Stimulated activated CD8-positive, alpha-beta memory T cell treated with anti-CD3 and anti-CD28 coated beads, Interleukin-7, amount 100 ng/mL, for 4 hours (primary cell): ENCODE results near the gene MAP1LC3B.

Experiments used
- DNase-seq, 2 donors: peaks; one replicate each; pipeline ENCODE4 v3.0.0-alpha.2; 2020; ENCODE audit warnings: low read depth in 2 of 2

MAP1LC3B gene

GRCh38 chr16:87432330-87432915 is 40.3 kb downstream of the MAP1LC3B start:
- DNase-seq, result no peak

GRCh38 chr16:87434146-87434667 is 42.1 kb downstream of the MAP1LC3B start:
- DNase-seq, result no peak

GRCh38 chr16:87435372-87436224 is 43.5 kb downstream of the MAP1LC3B start:
- DNase-seq, result no peak

GRCh38 chr16:87436225-87437172 is 44.4 kb downstream of the MAP1LC3B start:
- no peak for DNase-seq

- no peak for DNase-seq
These were observed 45.2 kb downstream of the MAP1LC3B start for GRCh38 chr16:87437327-87437726.

GRCh38 chr16:87437911-87438610 is 45.9 kb downstream of the MAP1LC3B start:
- DNase-seq, result no peak

GRCh38 chr16:87438611-87438985 is 46.5 kb downstream of the MAP1LC3B start:
- no peak for DNase-seq

GRCh38 chr16:87439926-87440325 is 47.8 kb downstream of the MAP1LC3B start:
- no peak for DNase-seq

GRCh38 chr16:87441886-87442580 is 49.9 kb downstream of the MAP1LC3B start:
- DNase-seq, result no peak

GRCh38 chr16:87442581-87442966 is 50.4 kb downstream of the MAP1LC3B start:
- no peak for DNase-seq

GRCh38 chr16:87443016-87443415 is 50.9 kb downstream of the MAP1LC3B start:
- no peak for DNase-seq

- no peak for DNase-seq
These were observed 51.8 kb downstream of the MAP1LC3B start for GRCh38 chr16:87443964-87444363.

- DNase-seq, result no peak
These were observed 53.4 kb downstream of the MAP1LC3B start for GRCh38 chr16:87445486-87445885.

GRCh38 chr16:87446479-87446878 is 54.3 kb downstream of the MAP1LC3B start:
- no peak for DNase-seq

- DNase-seq, result no peak
These were observed 55.2 kb downstream of the MAP1LC3B start for GRCh38 chr16:87447323-87447722.

GRCh38 chr16:87448866-87449265 is 56.7 kb downstream of the MAP1LC3B start:
- no peak for DNase-seq

GRCh38 chr16:87451563-87452210 is 59.6 kb downstream of the MAP1LC3B start:
- DNase-seq, result no peak

- no peak for DNase-seq
These were observed 61.2 kb downstream of the MAP1LC3B start for GRCh38 chr16:87453326-87453725.
